H9 (cell line): Measurements from ENCODE around the gene AMN. TPM values are rescaled to one million over a fixed set of nuclear protein-coding genes. Genes with fewer than 3 reads are reported as not detected.

Experiments used
- DNase-seq: peaks from one replicate; pipeline ENCODE4 v3.0.0-alpha.2; 2017
- H2AFZ ChIP-seq: one replicate; pipeline ENCODE4 v1.6.1; 2013; ENCODE audit warnings: mild to moderate bottlenecking, low read length, control low read depth, moderate library complexity
- H2AK5ac ChIP-seq: 2 replicates; pipeline ENCODE4 v1.6.1; 2013; ENCODE audit warnings: low read length, control low read depth, mixed read lengths; ENCODE audit not compliant: insufficient read length
- H2BK120ac ChIP-seq: one replicate; pipeline ENCODE4 v1.6.1; 2013; ENCODE audit warnings: low read depth, mild to moderate bottlenecking, low read length, control low read depth, inconsistent platforms; ENCODE audit not compliant: poor library complexity, severe bottlenecking
- H2BK12ac ChIP-seq: 2 replicates; pipeline ENCODE4 v1.6.1; 2013; ENCODE audit warnings: low read length, control low read depth, mixed read lengths, low read depth; ENCODE audit not compliant: insufficient read length
- H2BK15ac ChIP-seq: 2 replicates; pipeline ENCODE4 v1.6.1; 2013; ENCODE audit warnings: low read depth, low read length, control low read depth
- H2BK20ac ChIP-seq: one replicate; pipeline ENCODE4 v1.6.1; 2013; ENCODE audit warnings: low read depth, mild to moderate bottlenecking, low read length, control low read depth, inconsistent platforms; ENCODE audit not compliant: poor library complexity, severe bottlenecking
- H2BK5ac ChIP-seq: 2 replicates; pipeline ENCODE4 v1.6.1; 2013; ENCODE audit warnings: low read length, control low read depth, mixed read lengths; ENCODE audit not compliant: insufficient read length
- H3K14ac ChIP-seq: 2 replicates; pipeline ENCODE4 v1.6.1; 2013; ENCODE audit warnings: low read length, control low read depth; ENCODE audit not compliant: insufficient read depth
- H3K18ac ChIP-seq: 2 replicates; pipeline ENCODE4 v1.6.1; 2013; ENCODE audit warnings: low read depth, mild to moderate bottlenecking, mixed read lengths, low read length, control low read depth; ENCODE audit not compliant: insufficient read length
- H3K23ac ChIP-seq: 2 replicates; pipeline ENCODE4 v1.6.1; 2013; ENCODE audit warnings: low read length, control low read depth, mixed read lengths, low read depth; ENCODE audit not compliant: insufficient read length
- H3K23me2 ChIP-seq: 2 replicates; pipeline ENCODE4 v1.6.1; 2013; ENCODE audit warnings: low read depth, mild to moderate bottlenecking, mixed read lengths, low read length, control low read depth; ENCODE audit not compliant: insufficient read length, poor library complexity, severe bottlenecking
- H3K27ac ChIP-seq: 2 replicates; pipeline ENCODE4 v1.5.1; 2013; ENCODE audit warnings: low read length, control low read depth, mixed read lengths, low read depth; ENCODE audit not compliant: insufficient read length
- H3K27me3 ChIP-seq: 2 replicates; pipeline ENCODE4 v1.6.1; 2013; ENCODE audit warnings: low read length, control low read depth, inconsistent platforms; ENCODE audit not compliant: insufficient read depth
- H3K4ac ChIP-seq: 2 replicates; pipeline ENCODE4 v1.6.1; 2013; ENCODE audit warnings: low read depth, mild to moderate bottlenecking, control low read depth, inconsistent platforms, low read length, moderate library complexity
- H3K4me1 ChIP-seq: 2 replicates; pipeline ENCODE4 v1.6.1; 2013; ENCODE audit warnings: low read length, control low read depth, inconsistent platforms; ENCODE audit not compliant: insufficient read depth
- H3K4me2 ChIP-seq: 2 replicates; pipeline ENCODE4 v1.6.1; 2013; ENCODE audit warnings: low read length, control low read depth, mixed read lengths; ENCODE audit not compliant: insufficient read length, insufficient read depth
- H3K56ac ChIP-seq: 2 replicates; pipeline ENCODE4 v1.6.1; 2013; ENCODE audit warnings: low read depth, mild to moderate bottlenecking, mixed read lengths, low read length, control low read depth; ENCODE audit not compliant: insufficient read length
- H3K79me1 ChIP-seq: 2 replicates; pipeline ENCODE4 v1.6.1; 2013; ENCODE audit warnings: low read depth, mild to moderate bottlenecking, moderate library complexity, low read length, control low read depth, inconsistent platforms; ENCODE audit not compliant: insufficient read depth, poor library complexity, severe bottlenecking
- H3K79me2 ChIP-seq: 2 replicates; pipeline ENCODE4 v1.6.1; 2013; ENCODE audit warnings: low read length, control low read depth, inconsistent platforms; ENCODE audit not compliant: insufficient read depth
- H3K9ac ChIP-seq: 2 replicates; pipeline ENCODE4 v1.6.1; 2013; ENCODE audit warnings: low read length, control low read depth, mixed read lengths; ENCODE audit not compliant: insufficient read length; ENCODE audit errors: extremely low read depth
- H3K9me3 ChIP-seq: one replicate; pipeline ENCODE4 v1.6.1; 2013; ENCODE audit warnings: low read depth, low read length, inconsistent platforms; ENCODE audit not compliant: control insufficient read depth
- H3T11ph ChIP-seq: one replicate; pipeline ENCODE4 v1.6.1; 2013; ENCODE audit warnings: mild to moderate bottlenecking, low read length, control low read depth, inconsistent platforms
- H4K20me1 ChIP-seq: one replicate; pipeline ENCODE4 v1.6.1; 2013; ENCODE audit not compliant: control insufficient read depth, insufficient read length, insufficient read depth
- H4K5ac ChIP-seq: 2 replicates; pipeline ENCODE4 v1.6.1; 2013; ENCODE audit warnings: low read depth, mild to moderate bottlenecking, mixed read lengths, low read length, control low read depth; ENCODE audit not compliant: insufficient read length
- H4K8ac ChIP-seq: replicated peaks from 2 replicates; pipeline ENCODE4 v1.6.1; 2013; ENCODE audit warnings: low read length, control low read depth, mixed read lengths, low read depth; ENCODE audit not compliant: insufficient read length
- H4K91ac ChIP-seq: 2 replicates; pipeline ENCODE4 v1.6.1; 2013; ENCODE audit warnings: low read depth, mild to moderate bottlenecking, moderate library complexity, mixed read lengths, low read length, control low read depth; ENCODE audit not compliant: insufficient read length
- H3K27ac Mint-ChIP-seq, 3 experiments: 2 replicates in 2 of 3; 3 replicates in 1 of 3; pipeline ENCODE4 v1.8.0; 2020 to 2021; ENCODE audit warnings: mixed read lengths in 3 of 3, mild to moderate bottlenecking in 1 of 3, moderate library complexity in 1 of 3
- H3K27me3 Mint-ChIP-seq: 2 replicates; pipeline ENCODE4 v1.8.0; 2021; ENCODE audit warnings: low read depth, mild to moderate bottlenecking, moderate library complexity, mixed read lengths
- H3K36me3 Mint-ChIP-seq, 3 experiments: 2 replicates in 2 of 3; 3 replicates in 1 of 3; pipeline ENCODE4 v1.8.0; 2020 to 2021; ENCODE audit warnings: low read depth in 3 of 3, mixed read lengths in 3 of 3; ENCODE audit not compliant: insufficient read depth in 1 of 3
- H3K4me1 Mint-ChIP-seq, 2 experiments: 2 replicates each; pipeline ENCODE4 v1.8.0; 2020; ENCODE audit warnings: mixed read lengths in 2 of 2
- H3K4me3 Mint-ChIP-seq, 2 experiments: 2 replicates in 1 of 2; 3 replicates in 1 of 2; pipeline ENCODE4 v1.8.0; 2020 to 2021; ENCODE audit warnings: mild to moderate bottlenecking in 2 of 2, mixed read lengths in 2 of 2, moderate library complexity in 1 of 2
- H3K9me3 Mint-ChIP-seq, 2 experiments: 2 replicates in 1 of 2; 3 replicates in 1 of 2; pipeline ENCODE4 v1.8.0; 2020; ENCODE audit warnings: mild to moderate bottlenecking in 2 of 2, mixed read lengths in 2 of 2, moderate library complexity in 1 of 2
- CTCF ChIP-seq: fragments of 200-600 bp; sonication (generic); conservative IDR thresholded peaks from 3 replicates; pipeline ENCODE4 v1.8.0; 2021; ENCODE audit warnings: antibody characterized with exemption, mild to moderate bottlenecking
- WGBS: extraction: QIAGEN DNeasy Blood & Tissue Kit; methylation state at CpG from one replicate; pipeline ENCODE4 v1.1.7; 2013; ENCODE audit warnings: missing lambda C conversion rate, low lambda C conversion rate, mixed read lengths; ENCODE audit not compliant: insufficient read length; ENCODE audit errors: extremely low coverage; 5-methylcytosine and 5-hydroxymethylcytosine counted together
- total RNA-seq: library from RNA; stranded (reverse); gene quantifications from 2 replicates; pipeline ENCODE4 v1.2.1, GENCODE V29; 2021

Gene AMN
- total RNA-seq, 1 experiment from 2014 or later = 1.9 TPM

GRCh38 chr14:102955636-102956408 lies 33.4 kb downstream of the AMN start:
- no peaks in the 10 kb centered on the region for H3K79me2 ChIP-seq
- H2BK15ac ChIP-seq = no peak overlapping the region
- WGBS = no CpG with 5 or more reads among the region's 8 CpGs
- TF ChIP-seq CTCF = no peak
- H4K5ac ChIP-seq = no peak overlapping the region
- H3K4me2 ChIP-seq = no peak overlapping the region
- no peak overlapping the region for H3K18ac ChIP-seq
- H2AFZ ChIP-seq = no peak overlapping the region
- no peak overlapping the region for H2BK5ac ChIP-seq
- H4K91ac ChIP-seq = no peak overlapping the region
- Mint-ChIP-seq H3K4me1 (peaks cover 0 to 6% of the 10 kb centered on the region in 2 experiments; a peak in 1 of 4 replicates), H3K4me3 (no peak overlapping the region), H3K27me3 (no peaks in the 10 kb centered on the region), H3K27ac (peak overlapping the region in 1 of 3 experiments; percentile 58; a peak in 2 of 7 replicates), H3K36me3 (peaks cover 21 to 88% (median 86%) of the 10 kb centered on the region in 3 experiments; a peak in 6 of 7 replicates), H3K9me3 (no peaks in the 10 kb centered on the region)
- no peak overlapping the region for H3K9ac ChIP-seq
- no peak overlapping the region for H2BK20ac ChIP-seq
- no peaks in the 10 kb centered on the region for H3K23me2 ChIP-seq
- H2BK120ac ChIP-seq = no peak overlapping the region
- H2AK5ac ChIP-seq = no peak overlapping the region
- H3K56ac ChIP-seq = no peak overlapping the region
- no peaks in the 10 kb centered on the region for H3K9me3 ChIP-seq
- no peak overlapping the region for H2BK12ac ChIP-seq
- no peaks in the 10 kb centered on the region for H4K20me1 ChIP-seq
- no peak overlapping the region for H3K4ac ChIP-seq
- H3K27ac ChIP-seq = no peak overlapping the region
- no peak for DNase-seq
- no peak overlapping the region for H3T11ph ChIP-seq
- no peak overlapping the region for H3K14ac ChIP-seq
- H3K27me3 ChIP-seq = no peaks in the 10 kb centered on the region
- no peak overlapping the region for H3K23ac ChIP-seq
- H4K8ac ChIP-seq = no peak overlapping the region
- no peaks in the 10 kb centered on the region for H3K4me1 ChIP-seq
- no peaks in the 10 kb centered on the region for H3K79me1 ChIP-seq
